Measurements from ENCODE around the gene ATG9B. TPM values are rescaled to one million over a fixed set of nuclear protein-coding genes. Genes with fewer than 3 reads are reported as not detected.
A peak's percentile ranks its signal among the peaks of the same experiment; 100 is the strongest.
"Not testable (repeated sequence)": the region's sequence is repeated elsewhere in the genome, so short reads cannot be mapped to it uniquely, and the experiment has no call there.

Gene ATG9B
- total and polyA plus RNA-seq, 2 donors = 0.32 TPM; not detected in 1

DNA sequence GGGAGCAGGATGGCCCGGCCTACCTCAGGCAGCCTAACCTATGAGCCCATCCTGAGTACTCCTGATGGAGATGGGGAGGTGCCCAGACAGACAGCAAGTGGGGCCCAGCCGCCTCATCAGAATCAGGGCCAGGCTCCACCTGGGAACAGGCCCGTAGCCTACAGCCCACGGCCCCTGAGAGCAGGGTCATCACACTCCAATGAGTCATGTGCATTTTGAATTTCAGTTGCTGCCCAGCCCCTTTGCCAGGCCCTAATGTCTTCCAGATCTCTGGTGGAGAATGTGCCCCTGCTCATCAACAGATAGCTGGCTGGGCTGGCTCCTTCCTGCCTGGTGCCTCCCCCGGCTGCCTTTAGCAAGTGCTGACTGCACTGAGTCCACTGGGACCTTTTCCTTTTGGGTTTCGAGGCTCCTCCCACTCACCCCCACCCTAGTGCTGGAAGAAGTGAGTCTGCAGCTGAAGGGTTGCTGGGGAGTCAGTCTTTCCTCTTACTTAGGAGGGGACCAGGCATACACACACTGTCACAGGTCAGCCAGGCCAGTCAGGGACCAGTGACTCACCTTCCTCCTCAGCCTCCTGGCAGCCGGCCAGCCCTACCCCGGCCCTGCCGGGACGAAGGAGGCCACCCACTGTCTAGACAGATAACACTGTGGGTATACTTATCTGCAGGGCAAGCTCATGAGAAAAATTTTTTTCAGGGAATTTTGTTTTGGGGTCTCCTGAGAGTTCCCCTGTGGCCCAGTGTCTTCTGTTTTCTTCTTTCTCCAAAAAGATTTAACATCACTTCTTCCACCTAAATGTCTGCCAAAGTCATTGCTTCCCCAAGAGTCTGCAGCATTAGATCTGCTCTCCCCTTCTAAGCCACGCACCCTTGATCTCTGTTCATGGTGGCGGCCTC lies 14.9 kb upstream of the ATG9B start:
- H3K27ac ChIP-seq (ENCODE audit: low read depth) = no peak overlapping the region
- no peaks in the 10 kb centered on the region for H3K4me1 ChIP-seq (ENCODE audit: insufficient read depth)
- no peaks in the 10 kb centered on the region for H3K36me3 ChIP-seq (ENCODE audit: insufficient read depth)
- DNase-seq (ENCODE audit: extremely low spot score) = no peak
- WGBS = 38% methylated on average over 12 of the region's 12 CpGs
- H3K4me3 ChIP-seq (ENCODE audit: low read depth, low read length) = no peak overlapping the region

DNA sequence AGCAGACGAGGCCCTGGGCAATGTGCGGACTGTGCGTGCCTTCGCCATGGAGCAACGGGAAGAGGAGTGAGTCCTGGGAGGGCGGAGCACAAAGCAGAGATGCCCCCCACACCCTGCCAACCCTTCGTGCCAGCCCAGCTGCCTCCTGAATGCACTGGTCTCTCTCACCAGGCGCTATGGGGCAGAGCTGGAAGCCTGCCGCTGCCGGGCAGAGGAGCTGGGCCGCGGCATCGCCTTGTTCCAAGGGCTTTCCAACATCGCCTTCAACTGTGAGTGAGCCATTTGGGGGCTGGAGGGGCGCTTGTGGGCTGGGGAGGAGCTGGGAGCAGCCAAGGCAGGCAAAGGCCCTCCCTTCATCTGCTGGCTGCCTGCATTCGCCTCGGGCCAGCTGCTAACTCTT lies 11.6 kb upstream of the ATG9B start:
- H3K4me3 ChIP-seq (ENCODE audit: low read depth, low read length) = no peak overlapping the region
- H3K4me1 ChIP-seq (ENCODE audit: insufficient read depth) = no peaks in the 10 kb centered on the region
- WGBS = 93% methylated on average over 17 of the region's 17 CpGs
- DNase-seq (ENCODE audit: extremely low spot score) = no peak
- no peak overlapping the region for H3K27ac ChIP-seq (ENCODE audit: low read depth)
- H3K36me3 ChIP-seq (ENCODE audit: insufficient read depth) = no peaks in the 10 kb centered on the region

DNA sequence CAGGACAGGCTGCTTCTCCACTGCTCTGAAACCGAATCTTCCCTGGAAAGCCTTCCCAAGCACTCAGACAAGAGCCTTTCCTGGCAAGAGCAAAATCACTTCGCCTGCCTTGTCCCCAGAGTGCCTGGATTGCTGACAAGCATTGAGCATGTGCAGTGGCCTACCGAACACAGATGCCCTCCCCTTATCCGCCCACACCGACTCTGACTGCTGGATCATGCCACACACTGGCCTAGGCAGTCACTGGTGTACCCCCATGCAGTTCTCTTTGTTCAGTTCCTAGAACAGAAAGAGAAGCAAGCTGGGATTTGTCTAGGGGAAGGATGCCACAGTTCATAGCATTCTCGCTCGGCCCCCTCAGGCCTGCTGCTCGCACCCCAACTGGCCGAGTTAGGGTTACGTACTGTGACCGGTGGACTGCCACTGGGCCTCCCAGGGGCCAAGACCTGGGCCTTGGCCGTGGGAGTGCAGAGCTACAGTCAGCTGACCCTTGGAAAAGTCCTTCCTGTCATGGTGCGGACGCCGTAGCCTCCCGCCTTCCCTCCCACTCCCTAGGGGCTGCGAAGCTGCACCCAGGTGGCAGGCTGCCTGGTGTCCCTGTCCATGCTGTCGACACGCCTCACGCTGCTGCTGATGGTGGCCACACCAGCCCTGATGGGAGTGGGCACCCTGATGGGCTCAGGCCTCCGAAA lies 10.9 kb upstream of the ATG9B start:
- DNase-seq (ENCODE audit: extremely low spot score) = no peak
- 85% methylated on average over 21 of the region's 21 CpGs for WGBS
- Histone ChIP-seq H3K27ac (ENCODE audit: low read depth) (no peak overlapping the region), H3K36me3 (ENCODE audit: insufficient read depth) (no peaks in the 10 kb centered on the region), H3K4me1 (ENCODE audit: insufficient read depth) (no peaks in the 10 kb centered on the region), H3K4me3 (ENCODE audit: low read depth, low read length) (no peak overlapping the region)

DNA sequence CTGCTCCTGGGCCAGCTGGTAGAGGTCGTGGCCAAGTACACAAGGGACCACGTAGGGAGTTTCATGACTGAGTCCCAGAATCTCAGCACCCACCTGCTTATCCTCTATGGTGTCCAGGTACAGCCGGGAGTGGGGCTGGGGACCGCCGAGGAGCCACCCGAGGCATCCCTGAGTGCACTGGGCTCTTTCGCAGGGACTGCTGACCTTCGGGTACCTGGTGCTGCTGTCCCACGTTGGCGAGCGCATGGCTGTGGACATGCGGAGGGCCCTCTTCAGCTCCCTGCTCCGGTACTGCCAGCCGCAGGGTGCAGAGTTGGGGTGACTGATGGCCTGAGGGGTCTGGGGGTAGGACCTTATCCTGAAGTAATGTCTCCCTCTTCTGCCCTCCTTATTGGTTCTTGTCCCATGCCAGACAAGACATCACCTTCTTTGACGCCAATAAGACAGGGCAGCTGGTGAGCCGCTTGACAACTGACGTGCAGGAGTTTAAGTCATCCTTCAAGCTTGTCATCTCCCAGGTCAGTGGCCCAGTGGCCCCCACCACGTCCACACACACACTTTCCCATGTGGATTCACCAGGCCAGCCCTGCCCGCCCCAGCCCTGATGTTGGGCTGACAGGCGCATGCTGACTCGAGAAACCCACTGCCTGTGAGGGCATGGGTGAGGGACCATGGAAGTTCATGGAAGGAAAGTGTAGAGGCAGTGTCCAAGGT lies 10.2 kb upstream of the ATG9B start:
- Histone ChIP-seq H3K4me3 (ENCODE audit: low read depth, low read length) (no peak overlapping the region), H3K4me1 (ENCODE audit: insufficient read depth) (no peaks in the 10 kb centered on the region), H3K36me3 (ENCODE audit: insufficient read depth) (no peaks in the 10 kb centered on the region), H3K27ac (ENCODE audit: low read depth) (no peak overlapping the region)
- WGBS = 90% methylated on average over 21 of the region's 21 CpGs
- DNase-seq (ENCODE audit: extremely low spot score) = no peak

DNA sequence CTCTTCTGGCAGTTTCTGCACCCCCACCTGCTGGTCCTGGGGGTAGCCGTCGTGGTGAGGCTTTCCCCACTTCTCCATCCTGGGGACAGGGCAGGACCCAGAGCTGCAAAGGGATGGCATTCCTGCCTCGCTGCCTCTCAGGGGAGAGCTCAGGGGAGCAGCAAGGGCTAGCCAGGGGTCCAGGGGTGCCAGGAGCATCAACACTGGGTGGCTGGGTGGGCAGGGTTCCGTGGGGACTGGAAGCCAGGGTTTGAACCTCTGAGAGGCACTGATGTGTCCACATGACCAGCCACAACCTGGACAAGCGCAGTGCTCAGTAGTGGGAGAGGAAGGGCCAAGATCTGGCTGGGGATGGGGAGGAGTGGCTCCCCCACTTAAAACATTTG lies 9.6 kb upstream of the ATG9B start:
- no peak overlapping the region for H3K4me3 ChIP-seq (ENCODE audit: low read depth, low read length)
- no peak overlapping the region for H3K27ac ChIP-seq (ENCODE audit: low read depth)
- DNase-seq (ENCODE audit: extremely low spot score) = no peak
- 89% methylated on average over 5 of the region's 5 CpGs for WGBS
- no peaks in the 10 kb centered on the region for H3K4me1 ChIP-seq (ENCODE audit: insufficient read depth)
- H3K36me3 ChIP-seq (ENCODE audit: insufficient read depth) = no peaks in the 10 kb centered on the region

DNA sequence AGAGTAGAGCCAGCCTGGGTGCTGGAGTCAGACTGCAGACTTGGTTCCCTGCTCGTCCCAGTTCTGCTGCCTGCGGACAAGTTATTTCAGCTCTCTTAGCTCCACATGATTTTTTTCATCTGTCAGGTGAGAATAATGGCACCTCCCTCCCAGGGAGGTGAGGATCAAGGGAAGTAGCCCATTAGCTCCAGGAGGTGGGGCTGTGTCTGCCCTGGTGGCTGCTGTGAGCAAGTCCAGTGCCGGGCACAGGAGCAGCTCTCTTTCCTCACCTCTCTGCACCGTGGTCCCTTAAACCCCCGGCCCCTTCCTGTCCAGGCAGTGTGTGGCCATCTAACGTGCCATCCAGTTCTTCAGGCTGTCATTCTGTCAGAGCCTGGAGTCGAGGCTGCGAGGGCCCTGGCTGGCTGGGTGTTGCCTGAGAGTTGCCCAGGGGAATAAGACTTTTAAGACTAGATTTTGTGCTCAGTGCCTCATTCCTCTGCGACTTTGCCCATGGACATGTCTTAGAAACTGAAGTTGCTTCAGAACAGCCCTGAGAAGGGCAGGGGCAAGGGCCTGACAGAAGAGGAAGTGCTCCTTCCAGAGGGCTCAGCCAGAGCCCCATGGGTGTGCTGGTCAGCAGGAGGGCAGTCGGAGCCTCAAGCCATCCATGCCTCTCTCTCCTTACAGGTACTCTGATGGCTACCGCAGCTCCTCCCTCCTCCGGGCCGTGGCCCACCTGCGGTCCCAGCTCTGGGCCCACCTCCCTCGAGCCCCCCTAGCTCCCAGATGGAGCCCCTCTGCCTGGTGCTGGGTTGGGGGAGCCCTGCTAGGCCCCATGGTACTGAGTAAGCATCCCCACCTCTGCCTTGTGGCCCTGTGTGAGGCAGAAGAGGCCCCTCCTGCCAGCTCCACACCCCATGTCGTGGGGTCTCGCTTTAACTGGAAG lies 8.9 kb upstream of the ATG9B start:
- no peak for DNase-seq (ENCODE audit: extremely low spot score)
- H3K36me3 ChIP-seq (ENCODE audit: insufficient read depth) = no peaks in the 10 kb centered on the region
- no peaks in the 10 kb centered on the region for H3K4me1 ChIP-seq (ENCODE audit: insufficient read depth)
- no peak overlapping the region for H3K4me3 ChIP-seq (ENCODE audit: low read depth, low read length)
- 84% methylated on average over 17 of the region's 17 CpGs for WGBS
- no peak overlapping the region for H3K27ac ChIP-seq (ENCODE audit: low read depth)

DNA sequence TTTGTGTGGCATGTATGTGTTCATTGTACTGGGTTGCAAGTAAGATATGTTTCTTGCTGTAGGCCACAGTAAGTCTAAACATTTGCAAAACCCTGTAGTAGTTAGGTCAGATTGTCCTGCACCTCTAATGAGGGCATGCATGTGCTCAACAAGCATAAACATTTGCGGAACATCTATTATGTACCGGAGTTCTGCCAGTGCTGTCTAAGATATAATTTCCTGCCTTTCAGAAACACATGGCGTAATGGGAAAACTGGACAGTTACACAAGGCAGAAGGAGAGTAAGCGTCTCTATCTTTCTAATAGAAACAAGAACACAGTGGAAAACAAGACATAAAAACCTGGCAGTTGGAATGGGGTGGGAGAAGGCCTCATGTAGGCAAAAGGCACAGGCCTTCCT lies 6.7 kb upstream of the ATG9B start:
- WGBS = 92% methylated on average over 4 of the region's 4 CpGs
- no peak overlapping the region for H3K4me3 ChIP-seq (ENCODE audit: low read depth, low read length)
- no peaks in the 10 kb centered on the region for H3K36me3 ChIP-seq (ENCODE audit: insufficient read depth)
- no peak overlapping the region for H3K27ac ChIP-seq (ENCODE audit: low read depth)
- no peaks in the 10 kb centered on the region for H3K4me1 ChIP-seq (ENCODE audit: insufficient read depth)
- DNase-seq (ENCODE audit: extremely low spot score) = no peak

DNA sequence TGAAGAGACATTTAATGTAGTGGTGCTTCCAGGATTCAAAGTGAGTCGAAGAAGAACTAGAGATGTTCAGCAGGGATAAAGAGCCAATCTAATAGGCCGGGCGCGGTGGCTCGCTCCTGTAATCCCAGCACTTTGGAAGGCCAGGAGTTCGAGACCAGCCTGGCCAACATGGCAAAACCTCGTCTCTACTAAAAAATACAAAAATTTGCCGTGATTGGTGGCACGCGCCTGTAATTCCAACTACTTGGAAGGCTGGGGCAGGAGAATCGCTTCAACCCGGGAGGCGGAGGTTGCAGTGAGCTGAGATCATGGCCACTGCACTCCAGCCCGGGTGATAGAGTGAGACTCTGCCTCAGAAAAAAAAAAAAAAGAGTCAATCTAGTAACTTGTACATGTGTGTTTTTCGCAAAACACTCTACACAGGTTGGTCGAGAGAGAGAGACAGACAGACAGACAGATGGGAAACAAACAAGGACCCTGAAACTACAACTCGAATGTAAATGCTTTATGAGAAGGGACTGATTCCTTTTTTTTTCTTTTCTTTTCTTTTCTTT lies 4.7 kb upstream of the ATG9B start:
- Histone ChIP-seq H3K4me3 (ENCODE audit: low read depth, low read length) (peak overlapping the region; percentile 54), H3K27ac (ENCODE audit: low read depth) (no peak overlapping the region), H3K4me1 (ENCODE audit: insufficient read depth) (no peaks in the 10 kb centered on the region), H3K36me3 (ENCODE audit: insufficient read depth) (no peaks in the 10 kb centered on the region)
- DNase-seq (ENCODE audit: extremely low spot score) = no peak
- WGBS = 49% methylated on average over 17 of the region's 17 CpGs

DNA sequence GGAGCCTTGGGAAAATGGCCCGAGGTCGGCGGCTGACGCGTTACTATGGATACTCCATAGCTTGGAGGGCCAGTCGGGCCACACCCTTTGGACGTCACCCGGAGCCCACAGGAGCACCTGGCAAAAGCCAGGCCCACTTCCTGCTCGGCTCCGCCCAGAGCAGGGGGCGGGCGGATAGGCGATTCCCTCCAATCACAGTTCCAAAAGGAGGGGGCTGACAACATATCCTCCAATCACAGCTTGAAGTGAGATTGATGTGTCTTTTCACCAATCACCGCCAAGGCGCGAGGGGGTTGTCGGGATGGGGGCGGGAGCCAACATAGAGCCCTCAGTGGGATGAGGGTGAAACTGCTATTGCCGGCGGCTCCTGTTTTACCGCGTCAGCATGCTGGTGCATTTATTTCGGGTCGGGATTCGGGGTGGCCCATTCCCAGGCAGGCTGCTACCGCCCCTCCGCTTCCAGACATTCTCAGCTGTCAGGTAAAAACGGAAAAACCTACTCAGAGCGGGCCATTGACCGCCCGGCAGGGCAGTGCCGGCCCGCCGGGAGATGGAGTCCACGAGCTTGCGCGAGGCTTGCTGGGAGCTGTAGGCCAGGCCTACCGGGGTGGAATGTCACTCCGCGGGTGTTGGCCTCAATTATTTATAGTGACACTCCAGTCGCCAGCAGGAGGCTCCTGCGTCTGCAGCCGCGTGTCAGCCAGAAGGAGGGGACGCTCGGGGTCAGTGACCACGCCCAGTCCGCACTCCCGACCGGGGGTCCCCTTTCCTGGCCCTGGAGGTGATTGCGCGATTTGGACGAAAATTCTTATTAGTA lies 4.0 kb upstream of the ATG9B start, which contains the start of gene ABCB8:
ABCB8 (plus strand) TSS at position 320 of the 817 bp plus-strand sequence; CDS start at position 386, 66 bp downstream.
- Histone ChIP-seq H3K4me3 (ENCODE audit: low read depth, low read length) (peak within 1 kb of the TSS; percentile 54), H3K27ac (ENCODE audit: low read depth) (peak within 1 kb of the TSS; percentile 35), H3K36me3 (ENCODE audit: insufficient read depth) (no peaks in the 10 kb centered on the region), H3K4me1 (ENCODE audit: insufficient read depth) (no peaks in the 10 kb centered on the region)
- peak; percentile 99 for DNase-seq (ENCODE audit: extremely low spot score)
- under 1% methylated on average over 53 of the region's 53 CpGs for WGBS

DNA sequence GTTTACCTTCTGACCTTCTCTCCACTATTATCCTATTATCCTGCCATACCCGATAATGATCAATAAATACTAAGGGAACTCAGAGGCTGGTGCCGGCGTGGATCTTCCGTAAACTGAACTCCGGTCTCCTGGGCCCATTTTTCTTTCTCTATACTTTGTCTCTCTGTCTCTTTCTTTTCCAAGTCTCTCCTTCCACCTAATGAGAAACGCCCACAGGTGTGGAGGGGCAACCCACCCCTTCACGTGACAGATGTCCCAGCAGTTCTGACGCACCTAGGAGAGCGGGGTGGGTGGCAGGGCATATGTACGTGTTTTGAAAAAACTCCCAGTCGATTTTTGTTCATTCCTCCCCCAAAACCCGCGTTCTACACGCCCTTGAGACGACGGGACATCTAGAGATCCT lies 3.4 kb upstream of the ATG9B start:
- DNase-seq (ENCODE audit: extremely low spot score); H3K36me3 ChIP-seq (ENCODE audit: insufficient read depth); H3K4me1 ChIP-seq (ENCODE audit: insufficient read depth); H3K27ac ChIP-seq (ENCODE audit: low read depth): not testable (repeated sequence)
- 10% methylated on average over 16 of the region's 16 CpGs for WGBS
- peak overlapping the region; percentile 9 for H3K4me3 ChIP-seq (ENCODE audit: low read depth, low read length)

DNA sequence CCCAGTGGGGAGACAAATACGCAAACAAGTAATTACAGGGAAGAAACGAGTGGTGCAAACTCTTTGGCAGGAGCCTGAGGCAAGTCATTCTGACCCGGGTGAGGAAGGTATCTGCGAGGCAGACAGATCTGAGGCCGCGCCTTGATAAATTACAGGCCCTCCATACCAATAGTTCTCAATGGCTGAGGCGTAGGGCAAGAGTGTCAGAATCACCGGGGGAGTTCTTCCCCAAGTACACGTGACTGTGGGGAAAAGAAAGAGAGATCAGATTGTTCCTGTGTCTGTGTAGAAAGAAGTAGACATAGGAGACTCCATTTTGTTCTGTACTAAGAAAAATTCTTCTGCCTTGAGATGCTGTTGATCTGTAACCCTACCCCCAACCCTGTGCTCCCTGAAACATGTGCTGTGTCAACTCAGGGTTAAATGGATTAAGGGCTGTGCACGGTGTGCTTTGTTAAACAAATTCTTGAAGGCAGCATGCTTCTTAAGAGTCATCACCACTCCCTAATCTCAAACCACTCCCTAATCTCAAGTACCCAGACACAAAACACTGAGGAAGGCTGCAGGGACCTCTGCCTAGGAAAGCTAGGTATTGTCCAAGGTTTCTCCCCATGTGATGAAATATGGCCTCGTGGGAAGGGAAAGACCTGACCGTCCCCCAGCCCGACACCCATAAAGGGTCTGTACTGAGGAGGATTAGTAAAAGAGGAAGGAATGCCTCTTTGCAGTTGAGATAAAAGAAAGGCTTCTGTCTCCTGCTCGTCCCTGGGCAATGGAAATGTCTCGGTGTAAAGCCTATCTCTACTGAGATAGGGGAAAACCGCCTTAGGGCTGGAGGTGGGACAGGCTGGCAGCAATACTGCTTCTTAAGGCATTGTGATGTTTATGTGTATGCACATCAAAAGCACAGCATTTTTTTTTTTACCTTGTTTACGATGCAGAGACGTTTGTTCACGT lies 2.8 kb upstream of the ATG9B start:
- H3K4me1 ChIP-seq (ENCODE audit: insufficient read depth); H3K36me3 ChIP-seq (ENCODE audit: insufficient read depth); H3K4me3 ChIP-seq (ENCODE audit: low read depth, low read length); H3K27ac ChIP-seq (ENCODE audit: low read depth); DNase-seq (ENCODE audit: extremely low spot score): not testable (repeated sequence)
- 41% methylated on average over 19 of the region's 19 CpGs for WGBS

All from urinary bladder (tissue), 4 donors.